ENCODE results near the gene TIGD3. TPM values are rescaled to one million over a fixed set of nuclear protein-coding genes. Genes with fewer than 3 reads are reported as not detected.

TIGD3 gene
- total and polyA plus RNA-seq, 2 of the 8 experiments (the other 6 are each of a cell fraction or from before 2014, with no cell fraction given): 1.1 to 1.3 TPM

- no peak for TF ChIP-seq SAP30 (IDR thresholded peaks at IDR 0.05; ENCODE audit: insufficient read depth, insufficient replicate concordance, low read length)
- TF ChIP-seq GABPA (IDR thresholded peaks at IDR 0.05; ENCODE audit: borderline replicate concordance, insufficient read depth, low read length): no peak
- TF ChIP-seq RFX5 (IDR thresholded peaks at IDR 0.05; ENCODE audit: borderline replicate concordance, low read depth, low read length): no peak
- TF ChIP-seq KDM5A (IDR thresholded peaks at IDR 0.05; ENCODE audit: low read length): no peak
- TF ChIP-seq MAFK (IDR thresholded peaks at IDR 0.05; ENCODE audit: low read depth, low read length): no peak
- no peak for TF ChIP-seq SP2 (IDR thresholded peaks at IDR 0.05; ENCODE audit: low read length)
Observed at GRCh38 chr11:65395961-65396530, 41.5 kb downstream of the TIGD3 start (continued).

Measured in H1 (cell line).